Occipital lobe (tissue), 2 donors: ENCODE data around the gene SPNS2. TPM values are rescaled to one million over a fixed set of nuclear protein-coding genes. Genes with fewer than 3 reads are reported as not detected.
A peak's percentile ranks its signal among the peaks of the same experiment; 100 is the strongest.

ENCODE experiments used
- DNase-seq: peaks from one replicate; lab custom pipeline; 2025; lab: John Stamatoyannopoulos, UW
- total RNA-seq: library from RNA; depleted of rRNA; stranded (reverse); fragments of >200 nt; gene quantifications from one replicate; pipeline ENCODE4 v1.2.3, GENCODE V29; 2014

The SPNS2 gene
- total RNA-seq, 1 donor from 2014 or later: 15.9 TPM

- DNase-seq: no peak
Measured at GRCh38 chr17:4548721-4549531, 50.2 kb downstream of the SPNS2 start.

DNA sequence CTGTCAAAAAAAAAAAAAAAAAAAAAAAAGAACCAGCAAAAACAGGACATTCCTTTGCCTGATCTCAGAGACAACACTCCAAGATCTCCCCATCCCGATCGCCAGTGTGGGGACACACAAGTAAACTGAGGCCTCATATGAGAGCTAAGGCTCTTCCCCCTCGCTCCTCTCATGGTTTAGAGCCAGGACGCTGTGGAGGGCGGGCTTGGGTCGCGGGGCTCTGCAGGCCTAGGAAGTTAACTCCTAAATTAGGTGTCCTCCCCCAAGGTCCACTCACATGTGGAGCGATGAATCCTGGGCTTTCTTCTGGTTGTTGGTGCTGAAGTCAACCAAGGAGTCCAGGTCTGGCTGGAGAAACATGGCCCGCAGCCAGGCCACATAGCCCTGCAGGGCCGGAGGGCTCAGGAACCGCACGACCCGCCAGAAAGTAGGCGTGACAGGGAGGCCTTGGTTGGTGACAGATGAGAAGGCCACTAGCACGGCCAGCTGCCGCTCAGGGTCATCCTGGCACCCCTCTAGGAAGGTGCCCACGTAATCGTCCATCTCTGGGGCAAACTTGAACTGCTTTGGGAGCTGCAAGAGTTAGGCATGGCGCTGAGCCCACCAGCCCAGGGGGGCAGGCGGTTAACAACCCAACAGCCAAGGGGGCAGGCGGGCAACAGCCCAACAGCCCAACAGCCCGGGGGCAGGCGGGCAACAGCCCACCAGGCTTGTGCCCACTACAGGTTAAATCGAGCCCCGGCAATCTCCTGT, 51.3 kb downstream of the SPNS2 start:
- no peak for DNase-seq

DNA sequence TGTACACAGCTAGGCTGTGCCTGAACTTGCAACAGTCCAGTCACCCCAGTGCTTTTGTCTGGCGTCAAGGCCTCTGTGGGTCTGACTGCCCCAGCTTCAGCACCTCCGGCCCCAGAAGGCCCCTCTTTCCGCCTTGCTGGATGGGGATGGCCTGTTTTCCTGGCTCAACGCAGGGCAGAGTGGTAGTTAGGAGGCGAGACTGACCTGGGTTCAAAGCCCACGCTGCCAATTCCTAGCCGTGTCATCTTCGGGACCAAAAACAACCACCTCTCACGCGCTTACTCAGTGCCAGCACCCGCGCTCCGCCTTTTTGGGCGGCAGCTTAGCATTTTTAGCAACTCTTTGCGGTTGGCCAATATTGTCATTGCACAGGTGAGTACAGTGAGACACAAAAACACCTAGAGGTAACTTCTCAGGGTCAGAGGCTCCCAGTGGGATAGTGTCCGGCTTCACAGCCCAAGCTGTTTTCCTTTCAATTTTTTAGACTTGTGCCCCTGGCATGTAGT, 51.9 kb downstream of the SPNS2 start:
- no peak for DNase-seq

- no peak for DNase-seq
Measured at GRCh38 chr17:4551141-4551540, 52.5 kb downstream of the SPNS2 start.

DNA sequence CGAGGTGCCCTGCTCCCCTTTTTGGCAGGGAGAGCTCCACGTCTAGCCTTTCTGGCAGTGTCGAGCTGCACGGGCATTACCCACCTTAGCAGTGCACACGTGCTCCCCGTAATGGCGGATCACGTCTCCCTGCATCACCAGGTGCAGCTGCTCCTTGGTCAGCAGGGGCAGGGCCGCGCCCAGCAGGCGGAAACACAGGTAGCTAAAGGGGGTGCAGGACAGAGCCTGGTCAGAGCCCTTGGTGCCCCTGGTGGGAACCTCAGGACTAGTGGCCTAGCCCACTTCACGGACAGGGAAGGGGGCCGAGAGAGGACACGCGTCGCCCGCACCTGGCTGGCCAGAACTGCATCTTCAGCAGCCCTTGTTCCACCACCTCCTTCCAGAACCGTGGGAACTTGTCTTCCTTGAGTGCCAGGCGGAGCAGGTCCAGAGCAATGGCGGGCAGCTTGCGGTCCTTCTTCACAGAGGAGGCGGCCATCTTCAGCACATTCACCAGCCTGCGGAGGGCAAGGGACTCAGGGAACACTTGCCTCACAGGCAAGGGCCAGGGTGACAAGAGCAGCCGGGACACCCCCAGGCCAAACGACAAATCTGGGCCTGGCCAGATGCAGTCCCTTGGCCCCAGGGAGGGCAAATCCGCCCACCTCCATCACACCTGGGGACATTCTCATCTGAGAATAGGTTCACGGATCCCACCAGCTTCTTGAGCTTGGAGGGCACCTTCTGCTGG, 53.3 kb downstream of the SPNS2 start:
- no peak for DNase-seq

DNA sequence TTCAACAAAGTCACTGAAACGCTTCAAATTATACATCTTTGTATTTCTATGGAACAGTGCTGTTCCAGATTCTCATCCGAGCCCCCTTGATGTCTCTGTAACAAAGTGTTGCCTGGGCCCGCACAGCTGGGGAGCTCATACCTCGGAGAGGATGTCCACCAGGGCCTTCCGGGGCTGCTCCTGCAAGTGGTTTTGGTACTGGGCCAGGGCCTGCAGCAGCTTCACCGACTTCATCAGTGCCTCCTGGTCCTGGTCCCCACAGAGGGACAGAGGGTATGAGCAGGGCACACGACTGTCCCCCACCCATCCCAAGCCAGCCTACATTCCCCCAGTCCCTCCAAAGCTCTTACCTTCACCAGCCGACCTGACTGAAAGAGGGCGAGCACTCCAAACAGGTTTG, 55.0 kb downstream of the SPNS2 start:
- DNase-seq: no peak

GRCh38 chr17:4554441-4554996, 55.8 kb downstream of the SPNS2 start:
- DNase-seq: no peak

GRCh38 chr17:4554997-4555799, 56.5 kb downstream of the SPNS2 start, which contains the start of gene MYBBP1A:
Gene MYBBP1A (minus strand): TSS chr17:4555384. CDS start chr17:4555324, 60 bp downstream.
- peak; percentile 94 for DNase-seq

GRCh38 chr17:4555873-4556759, 57.4 kb downstream of the SPNS2 start:
- no peak for DNase-seq

GRCh38 chr17:4556996-4557395, 58.3 kb downstream of the SPNS2 start:
- DNase-seq: no peak

- DNase-seq: no peak
Measured at GRCh38 chr17:4557626-4558346, 59.1 kb downstream of the SPNS2 start.

GRCh38 chr17:4558347-4558971, 59.8 kb downstream of the SPNS2 start:
- no peak for DNase-seq

DNA sequence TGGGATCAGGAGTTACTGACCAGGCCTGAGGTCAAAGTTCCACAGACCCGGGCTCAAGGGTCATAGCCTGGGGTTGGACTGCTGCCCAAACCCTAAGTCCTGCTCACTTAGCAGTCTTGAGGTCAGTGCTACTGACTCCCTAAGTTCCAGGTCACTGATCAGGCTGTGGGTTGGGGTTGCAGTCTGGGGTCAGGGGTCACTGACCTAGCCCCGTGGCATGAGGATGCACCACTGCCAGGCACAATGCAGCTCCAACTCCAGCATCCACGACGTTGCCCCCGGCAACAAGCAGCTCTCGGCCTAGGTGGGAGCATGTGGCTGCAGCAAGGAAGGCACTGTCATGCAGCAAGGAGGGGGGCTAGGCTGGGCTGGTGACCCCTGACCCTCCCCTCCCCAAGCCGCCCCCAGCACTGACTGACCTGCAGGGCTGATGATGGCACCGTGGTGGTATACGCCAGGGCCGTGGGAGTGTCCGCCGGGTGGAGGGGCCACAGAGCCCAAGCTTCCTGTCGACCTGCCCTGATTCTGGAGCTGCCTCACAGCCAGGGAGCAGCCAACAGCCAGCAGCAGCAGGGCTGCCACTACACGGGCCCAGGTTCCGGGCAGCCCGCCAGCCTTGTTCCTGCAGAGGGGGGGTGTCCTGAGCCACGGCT, 60.6 kb downstream of the SPNS2 start:
- DNase-seq: no peak

- no peak for DNase-seq
Measured at GRCh38 chr17:4559966-4560365, 61.3 kb downstream of the SPNS2 start.

GRCh38 chr17:4560421-4560820, 61.7 kb downstream of the SPNS2 start, which contains the start of gene GGT6:
Gene GGT6 (minus strand): TSS chr17:4560577. CDS start chr17:4560521, 56 bp downstream.
- DNase-seq: no peak

GRCh38 chr17:4560837-4561256, 62.2 kb downstream of the SPNS2 start:
- no peak for DNase-seq

- no peak for DNase-seq
Measured at GRCh38 chr17:4562015-4562969, 63.6 kb downstream of the SPNS2 start.
